Skin epidermis (tissue), 12 donors: Measurements from ENCODE around the gene KRT10.
"Not testable (repeated sequence)": the region's sequence is repeated elsewhere in the genome, so short reads cannot be mapped to it uniquely, and the experiment has no call there.

Experiments
- H3K27ac ChIP-seq, 21 experiments: fragments of 200-600 bp; sonication (generic) in 11 of 21; one replicate each; pipeline ENCODE4 v1.5.0; 2020; ENCODE audit warnings: mild to moderate bottlenecking in 3 of 21, inconsistent platforms in 2 of 21, moderate library complexity in 2 of 21
- H3K4me3 ChIP-seq, 7 experiments: fragments of 200-600 bp; sonication (generic) in 2 of 7; one replicate each; pipeline ENCODE4 v1.5.0; 2020; ENCODE audit warnings: inconsistent platforms in 2 of 7, mild to moderate bottlenecking in 2 of 7, moderate library complexity in 1 of 7

Gene KRT10

GRCh38 chr17:40822132-40822812, at the start of gene KRT10:
TSS of gene KRT10 (minus strand) at chr17:40822614. CDS start at chr17:40822585, 29 bp downstream.
- Histone ChIP-seq H3K4me3 (peak within 1 kb of the TSS in 3 of 7 experiments; percentile 20 to 57 (median 49)), H3K27ac (peak within 1 kb of the TSS in 15 of 21 experiments; percentile 17 to 95 (median 64))

- Histone ChIP-seq H3K27ac (no peak overlapping the region), H3K4me3 (no peak overlapping the region)
These were observed 48.9 kb upstream of the KRT10 start for GRCh38 chr17:40871316-40871715.

DNA sequence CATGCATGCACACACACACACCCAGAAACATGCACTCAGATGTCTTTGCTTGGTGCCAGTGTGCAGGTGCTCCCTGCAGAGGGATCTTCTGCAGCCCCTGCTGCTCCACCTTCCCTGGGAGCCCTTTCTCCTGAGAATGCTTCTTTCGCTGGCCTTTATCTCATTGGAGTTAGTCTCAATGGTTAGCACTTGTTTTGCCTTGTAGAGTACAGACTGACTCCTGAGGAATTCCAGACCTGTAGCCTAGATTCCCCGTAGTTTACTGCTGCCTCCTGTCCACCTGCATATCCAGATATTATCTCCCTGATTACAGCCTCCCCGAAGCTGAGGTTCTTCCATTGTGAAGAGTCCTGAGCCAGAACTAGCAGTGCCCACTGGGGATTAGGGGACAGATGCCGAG, 47.7 kb upstream of the KRT10 start:
- H3K4me3 ChIP-seq, result no peak overlapping the region
- H3K27ac ChIP-seq, result no peak overlapping the region

DNA sequence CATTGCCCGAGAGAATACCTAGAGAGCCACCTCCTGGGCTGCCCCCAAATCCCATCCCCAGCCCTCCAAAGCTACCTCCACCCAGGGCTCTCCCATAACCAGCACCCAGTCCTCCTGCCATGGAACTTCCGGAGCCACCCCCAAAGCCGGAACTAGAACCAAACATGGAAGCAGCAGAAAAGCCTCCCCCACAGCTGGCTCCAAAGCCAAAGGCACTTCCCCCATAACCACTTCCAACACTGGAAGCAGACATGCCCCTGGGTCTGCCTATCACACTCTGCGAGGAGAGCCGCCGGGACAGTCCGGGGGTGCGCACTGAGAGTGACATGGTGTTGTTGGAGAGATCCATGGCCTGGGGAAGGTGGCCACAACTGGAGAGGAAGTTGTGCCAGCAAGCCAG, 44.4 kb upstream of the KRT10 start, which contains the start of gene KRT12:
KRT12 (minus strand) TSS at position 386 of the 400 bp plus-strand sequence; CDS start at position 349, 37 bp downstream.
- Histone ChIP-seq H3K4me3 (no peak within 1 kb of the TSS), H3K27ac (no peak within 1 kb of the TSS)

DNA sequence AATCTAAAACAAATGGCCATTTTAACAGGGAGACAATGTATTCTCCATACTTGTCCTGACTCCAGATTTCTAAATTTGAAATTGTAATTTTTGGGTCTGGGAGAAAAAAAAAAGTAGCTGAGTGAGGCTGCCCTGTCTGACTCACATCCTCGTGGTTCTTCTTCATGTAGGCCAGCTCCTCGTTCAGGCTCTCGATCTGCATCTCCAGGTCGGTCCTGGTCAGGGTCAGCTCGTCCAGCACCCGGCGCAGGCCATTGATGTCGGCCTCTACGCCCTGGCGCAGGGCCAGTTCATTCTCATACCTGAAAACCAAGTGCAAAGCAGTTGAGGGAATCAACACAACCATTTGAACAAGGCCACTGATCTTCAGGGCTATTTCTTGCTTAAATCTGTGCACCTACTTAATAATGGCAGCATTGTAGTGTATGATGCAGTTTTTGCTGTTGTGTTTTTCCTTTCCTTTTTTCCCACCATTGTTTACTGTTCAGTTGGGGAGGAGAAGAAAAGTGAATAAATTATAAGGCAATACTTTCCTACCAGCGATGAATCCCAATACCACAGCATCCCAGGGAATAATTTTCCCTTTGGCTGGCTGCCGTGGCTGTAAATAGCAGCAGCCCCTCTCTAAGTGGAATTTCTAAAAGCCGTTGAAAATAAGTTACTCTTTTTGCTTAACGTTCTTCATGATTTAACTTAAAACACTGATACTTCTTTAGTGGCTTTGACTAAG, 42.4 kb upstream of the KRT10 start:
- no peak overlapping the region for H3K27ac ChIP-seq

DNA sequence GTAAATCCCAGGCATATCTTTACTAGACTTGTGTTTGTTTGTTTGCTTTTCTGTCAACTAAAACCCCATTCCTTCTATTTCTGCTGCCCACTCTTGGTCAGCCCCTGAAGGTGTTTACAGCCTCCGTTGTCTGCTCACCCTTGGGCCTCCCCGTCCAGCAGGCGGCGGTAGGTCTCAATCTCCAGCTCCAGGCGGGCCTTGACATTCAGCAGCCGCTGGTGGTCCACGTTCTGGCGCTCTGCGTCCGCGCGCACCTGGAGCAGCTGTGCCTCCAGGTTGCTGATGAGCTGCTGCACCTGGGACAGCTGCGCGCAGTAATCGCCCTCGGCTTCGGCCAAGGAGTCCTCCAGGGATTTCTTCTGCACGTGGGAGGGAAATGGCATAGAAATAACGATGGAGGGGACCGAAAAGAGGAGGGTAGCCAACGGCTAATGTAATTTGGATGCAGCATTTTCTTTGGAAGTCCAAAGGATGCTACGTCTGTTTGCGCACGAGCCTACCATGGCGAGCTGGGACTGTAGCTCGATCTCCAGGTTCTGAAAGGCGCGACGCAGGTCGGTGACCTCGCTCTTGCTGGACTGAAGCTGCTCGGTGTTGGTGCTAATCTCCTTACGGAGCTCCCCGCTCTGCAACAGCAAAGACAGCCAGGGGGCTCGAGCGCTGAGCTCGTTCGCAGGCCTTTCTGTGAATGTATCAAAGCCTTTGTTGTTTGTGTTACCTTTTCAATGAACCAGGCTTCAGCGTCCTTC, 40.7 kb upstream of the KRT10 start:
- Histone ChIP-seq H3K27ac (no peak overlapping the region), H3K4me3 (no peak overlapping the region)

More for the DNA sequence above, 42.4 kb upstream of the KRT10 start:
- no peak overlapping the region for H3K4me3 ChIP-seq

- Histone ChIP-seq H3K27ac (no peak overlapping the region), H3K4me3 (no peak overlapping the region)
These were observed 37.1 kb upstream of the KRT10 start for GRCh38 chr17:40859536-40859935.

- H3K27ac ChIP-seq, H3K4me3 ChIP-seq: not testable (repeated sequence)
These were observed 36.3 kb upstream of the KRT10 start for GRCh38 chr17:40858667-40859066.

GRCh38 chr17:40857535-40857934, 35.1 kb upstream of the KRT10 start:
- H3K4me3 ChIP-seq, result no peak overlapping the region
- peak overlapping the region in 1 of 21 experiments; percentile 22 for H3K27ac ChIP-seq

GRCh38 chr17:40854175-40854814, 31.9 kb upstream of the KRT10 start:
- H3K4me3 ChIP-seq, result no peak overlapping the region

DNA sequence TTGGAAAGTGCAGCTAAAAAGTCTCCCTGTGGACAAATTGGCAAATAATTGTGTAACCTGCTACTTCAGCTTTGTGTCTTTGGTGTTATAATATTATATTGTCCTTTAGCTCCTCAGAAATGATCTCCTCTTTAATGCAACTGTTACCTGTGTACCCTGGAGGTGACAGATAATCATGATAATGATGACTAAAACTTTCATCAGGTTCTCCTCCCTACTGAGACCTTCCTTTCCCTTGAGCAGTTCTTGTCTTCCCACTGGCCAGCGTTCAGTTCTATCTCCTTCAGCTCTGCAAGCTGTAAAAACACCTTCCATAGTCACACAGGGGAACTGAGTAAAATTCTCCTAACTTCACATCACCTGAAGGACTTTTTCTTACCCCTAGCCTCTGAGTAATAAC, 29.9 kb upstream of the KRT10 start:
- H3K4me3 ChIP-seq, result no peak overlapping the region
- H3K27ac ChIP-seq, result peak overlapping the region in 7 of 21 experiments; percentile 2 to 63 (median 37)

More at GRCh38 chr17:40854175-40854814, 31.9 kb upstream of the KRT10 start:
- peak overlapping the region in 4 of 21 experiments; percentile 20 to 53 (median 32) for H3K27ac ChIP-seq

DNA sequence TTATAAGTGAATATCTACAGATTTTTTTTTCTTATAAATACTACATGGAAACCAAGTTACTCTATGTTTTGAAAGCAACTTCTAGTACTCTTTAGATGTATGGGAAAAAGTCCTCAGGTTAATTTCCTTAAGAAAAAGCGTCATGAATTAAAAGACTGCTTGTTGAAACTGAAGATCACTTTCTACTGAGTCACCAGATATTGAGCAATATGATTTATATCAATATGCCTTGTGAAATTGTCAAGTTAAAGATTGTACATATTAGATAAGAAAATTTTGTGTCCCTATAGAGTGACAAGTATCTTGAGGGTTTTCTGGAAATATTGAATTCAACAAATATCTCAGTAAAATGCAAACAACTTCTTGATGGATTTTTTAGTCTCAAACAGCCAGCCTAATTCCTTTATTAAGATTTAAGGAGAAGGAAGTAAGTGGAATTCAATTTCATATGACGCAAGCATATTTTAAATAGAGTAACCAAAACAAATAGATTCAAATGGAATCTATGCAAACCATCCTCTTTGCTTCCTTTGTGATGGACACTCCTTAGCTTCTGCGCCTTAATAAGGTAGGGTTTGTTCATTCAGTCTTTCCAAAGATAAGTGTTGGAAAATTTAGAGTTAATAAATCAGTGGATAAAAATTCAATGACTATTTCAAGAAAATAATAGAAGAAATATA, 28.0 kb upstream of the KRT10 start:
- no peak overlapping the region for H3K4me3 ChIP-seq
- peak overlapping the region in 16 of 21 experiments; percentile 8 to 81 (median 60) for H3K27ac ChIP-seq

- Histone ChIP-seq H3K27ac (peak overlapping the region in 18 of 21 experiments; percentile 8 to 81 (median 58)), H3K4me3 (no peak overlapping the region)
These were observed 27.3 kb upstream of the KRT10 start for GRCh38 chr17:40849723-40850122.

GRCh38 chr17:40848583-40849235, 26.3 kb upstream of the KRT10 start:
- H3K27ac ChIP-seq, result peak overlapping the region in 8 of 21 experiments; percentile 11 to 81 (median 70)
- no peak overlapping the region for H3K4me3 ChIP-seq

- H3K27ac ChIP-seq, result no peak overlapping the region
These were observed 24.2 kb upstream of the KRT10 start for GRCh38 chr17:40846515-40847144.

GRCh38 chr17:40844671-40845107, 22.3 kb upstream of the KRT10 start:
- Histone ChIP-seq H3K4me3 (no peak overlapping the region), H3K27ac (no peak overlapping the region)

More at GRCh38 chr17:40846515-40847144, 24.2 kb upstream of the KRT10 start:
- no peak overlapping the region for H3K4me3 ChIP-seq

GRCh38 chr17:40843242-40843641, 20.8 kb upstream of the KRT10 start:
- no peak overlapping the region for H3K4me3 ChIP-seq

GRCh38 chr17:40841246-40841645, 18.8 kb upstream of the KRT10 start:
- Histone ChIP-seq H3K4me3 (no peak overlapping the region), H3K27ac (no peak overlapping the region)

More at GRCh38 chr17:40843242-40843641, 20.8 kb upstream of the KRT10 start:
- peak overlapping the region in 1 of 21 experiments; percentile 37 for H3K27ac ChIP-seq
